Endothelial cell (in vitro differentiated cells): Measurements from ENCODE around the gene CIPC. TPM values are rescaled to one million over a fixed set of nuclear protein-coding genes. Genes with fewer than 3 reads are reported as not detected.

ENCODE experiments used
- DNase-seq: peaks from one replicate; pipeline ENCODE4 v3.0.0; 2021; ENCODE audit warnings: low spot score
- H3K27ac Mint-ChIP-seq: one replicate; pipeline ENCODE4 v1.8.0; 2021; ENCODE audit warnings: mixed read lengths, inconsistent platforms; ENCODE audit not compliant: unreplicated experiment
- H3K27me3 Mint-ChIP-seq: one replicate; pipeline ENCODE4 v1.8.0; 2021; ENCODE audit warnings: mild to moderate bottlenecking, moderate library complexity, mixed read lengths, inconsistent platforms; ENCODE audit not compliant: unreplicated experiment
- H3K36me3 Mint-ChIP-seq: one replicate; pipeline ENCODE4 v1.8.0; 2021; ENCODE audit warnings: mild to moderate bottlenecking, low read depth, mixed read lengths, inconsistent platforms; ENCODE audit not compliant: unreplicated experiment
- H3K4me1 Mint-ChIP-seq: one replicate; pipeline ENCODE4 v1.8.0; 2021; ENCODE audit warnings: mild to moderate bottlenecking, mixed read lengths, inconsistent platforms; ENCODE audit not compliant: unreplicated experiment
- H3K4me3 Mint-ChIP-seq: one replicate; pipeline ENCODE4 v1.8.0; 2021; ENCODE audit warnings: mild to moderate bottlenecking, mixed read lengths, inconsistent platforms; ENCODE audit not compliant: unreplicated experiment
- H3K9me3 Mint-ChIP-seq: one replicate; pipeline ENCODE4 v1.8.0; 2021; ENCODE audit warnings: mixed read lengths, inconsistent platforms; ENCODE audit not compliant: unreplicated experiment
- total RNA-seq: library from RNA; stranded (reverse); fragmentation: NEBNext Ultra II Directional; extraction: Animal tissue kit (Norgen Biotek cat#: 25700); gene quantifications from one replicate; pipeline ENCODE4 v1.2.1, GENCODE V29; 2021; ENCODE audit not compliant: unreplicated experiment
- TF ChIP-seq, protein P1 (sequence below): fragments of 200-600 bp; sonication (generic); IDR thresholded peaks from one replicate; pipeline ENCODE4 v1.5.0; 2021; ENCODE audit warnings: antibody characterized with exemption; ENCODE audit not compliant: unreplicated experiment

Gene CIPC
- total RNA-seq, 1 donor from 2014 or later, result 42.4 TPM

GRCh38 chr14:77061630-77062257 is 36.3 kb upstream of the CIPC start:
- no peak for DNase-seq
- no peak overlapping the region for H3K27ac Mint-ChIP-seq
- H3K9me3 Mint-ChIP-seq, result no peaks in the 10 kb centered on the region
- peaks cover 9% of the 10 kb centered on the region for H3K27me3 Mint-ChIP-seq
- TF ChIP-seq, protein P1, sequence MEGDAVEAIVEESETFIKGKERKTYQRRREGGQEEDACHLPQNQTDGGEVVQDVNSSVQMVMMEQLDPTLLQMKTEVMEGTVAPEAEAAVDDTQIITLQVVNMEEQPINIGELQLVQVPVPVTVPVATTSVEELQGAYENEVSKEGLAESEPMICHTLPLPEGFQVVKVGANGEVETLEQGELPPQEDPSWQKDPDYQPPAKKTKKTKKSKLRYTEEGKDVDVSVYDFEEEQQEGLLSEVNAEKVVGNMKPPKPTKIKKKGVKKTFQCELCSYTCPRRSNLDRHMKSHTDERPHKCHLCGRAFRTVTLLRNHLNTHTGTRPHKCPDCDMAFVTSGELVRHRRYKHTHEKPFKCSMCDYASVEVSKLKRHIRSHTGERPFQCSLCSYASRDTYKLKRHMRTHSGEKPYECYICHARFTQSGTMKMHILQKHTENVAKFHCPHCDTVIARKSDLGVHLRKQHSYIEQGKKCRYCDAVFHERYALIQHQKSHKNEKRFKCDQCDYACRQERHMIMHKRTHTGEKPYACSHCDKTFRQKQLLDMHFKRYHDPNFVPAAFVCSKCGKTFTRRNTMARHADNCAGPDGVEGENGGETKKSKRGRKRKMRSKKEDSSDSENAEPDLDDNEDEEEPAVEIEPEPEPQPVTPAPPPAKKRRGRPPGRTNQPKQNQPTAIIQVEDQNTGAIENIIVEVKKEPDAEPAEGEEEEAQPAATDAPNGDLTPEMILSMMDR, result no peak
- H3K4me1 Mint-ChIP-seq, result no peaks in the 10 kb centered on the region
- H3K36me3 Mint-ChIP-seq, result no peaks in the 10 kb centered on the region
- H3K4me3 Mint-ChIP-seq, result no peak overlapping the region

GRCh38 chr14:77062261-77062660 is 35.8 kb upstream of the CIPC start:
- TF ChIP-seq, protein P1, result no peak
- Mint-ChIP-seq H3K27me3 (peaks cover 9% of the 10 kb centered on the region), H3K36me3 (no peaks in the 10 kb centered on the region), H3K4me1 (no peaks in the 10 kb centered on the region), H3K9me3 (no peaks in the 10 kb centered on the region), H3K4me3 (no peak overlapping the region), H3K27ac (no peak overlapping the region)
- no peak for DNase-seq

DNA sequence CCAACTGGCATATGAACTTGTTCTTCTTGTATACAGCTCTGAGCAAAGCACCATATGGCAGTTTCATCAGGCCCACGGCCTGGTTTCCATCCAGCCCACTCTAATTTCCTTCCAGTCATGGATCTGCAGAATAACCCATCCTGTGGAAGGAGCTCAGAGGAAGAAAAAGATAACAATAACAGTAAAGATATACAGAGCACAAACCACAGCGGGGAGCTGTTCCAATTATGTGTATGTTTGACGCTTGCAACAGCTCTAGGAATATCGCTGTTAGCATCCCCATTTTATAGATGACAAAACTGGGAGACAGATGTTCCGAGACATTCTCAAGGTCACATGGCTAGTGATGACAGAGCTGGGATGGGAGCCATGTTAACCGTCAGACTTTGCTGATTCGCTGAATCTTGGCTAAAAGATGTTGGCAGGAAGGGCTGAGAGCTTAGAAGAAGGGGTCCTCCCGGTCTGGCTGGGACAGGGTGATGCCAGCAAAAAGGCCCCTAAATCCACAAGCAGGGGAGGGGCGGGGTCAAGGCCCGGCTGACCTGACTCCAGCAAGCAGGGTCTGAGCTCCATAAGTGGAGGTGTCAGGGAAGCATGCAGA is 34.4 kb upstream of the CIPC start:
- H3K4me3 Mint-ChIP-seq, result no peak overlapping the region
- peaks cover 12% of the 10 kb centered on the region for H3K27me3 Mint-ChIP-seq

GRCh38 chr14:77064521-77065178 is 33.4 kb upstream of the CIPC start:
- Mint-ChIP-seq H3K9me3 (no peaks in the 10 kb centered on the region), H3K36me3 (no peaks in the 10 kb centered on the region), H3K4me3 (no peak overlapping the region), H3K27me3 (peaks cover 14% of the 10 kb centered on the region), H3K27ac (no peak overlapping the region), H3K4me1 (no peaks in the 10 kb centered on the region)
- no peak for DNase-seq
- TF ChIP-seq, protein P1, result no peak

More for the DNA sequence above, 34.4 kb upstream of the CIPC start:
- TF ChIP-seq, protein P1, result no peak
- Mint-ChIP-seq H3K9me3 (no peaks in the 10 kb centered on the region), H3K36me3 (no peaks in the 10 kb centered on the region), H3K27ac (no peak overlapping the region), H3K4me1 (no peaks in the 10 kb centered on the region)
- no peak for DNase-seq
